GM18502 (cell line): ENCODE data around the gene MECP2.

Experiments used
- ATAC-seq: cut with Tn5 transposase; IDR thresholded peaks from one replicate; pipeline ENCODE4 v1.9.1; 2021; ENCODE audit warnings: mild to moderate bottlenecking; ENCODE audit not compliant: unreplicated experiment, poor library complexity

The MECP2 gene

GRCh38 chrX:154064637-154065435 lies 32.7 kb downstream of the MECP2 start:
- no peak for ATAC-seq

GRCh38 chrX:154063234-154063633 lies 34.3 kb downstream of the MECP2 start:
- ATAC-seq: no peak

GRCh38 chrX:154061801-154062200 lies 35.7 kb downstream of the MECP2 start:
- ATAC-seq: no peak

- ATAC-seq: no peak
These were observed 37.7 kb downstream of the MECP2 start for GRCh38 chrX:154059729-154060245.

- ATAC-seq: no peak
These were observed 38.3 kb downstream of the MECP2 start for GRCh38 chrX:154059231-154059630.

GRCh38 chrX:154058214-154058997 lies 39.1 kb downstream of the MECP2 start:
- no peak for ATAC-seq

- no peak for ATAC-seq
These were observed 39.7 kb downstream of the MECP2 start for GRCh38 chrX:154057791-154058190.

- ATAC-seq: no peak
These were observed 40.7 kb downstream of the MECP2 start for GRCh38 chrX:154056770-154057241.

GRCh38 chrX:154051201-154051810 lies 46.2 kb downstream of the MECP2 start:
- ATAC-seq: no peak

- ATAC-seq: no peak
These were observed 47.4 kb downstream of the MECP2 start for GRCh38 chrX:154050113-154050495.

- ATAC-seq: no peak
These were observed 48.1 kb downstream of the MECP2 start for GRCh38 chrX:154049209-154050112.

- no peak for ATAC-seq
These were observed 49.1 kb downstream of the MECP2 start for GRCh38 chrX:154048398-154048797.

- ATAC-seq: no peak
These were observed 50.4 kb downstream of the MECP2 start for GRCh38 chrX:154046940-154047610.

GRCh38 chrX:154046031-154046781 lies 51.3 kb downstream of the MECP2 start:
- no peak for ATAC-seq

- no peak for ATAC-seq
These were observed 53.4 kb downstream of the MECP2 start for GRCh38 chrX:154044091-154044490.

- no peak for ATAC-seq
These were observed 54.3 kb downstream of the MECP2 start for GRCh38 chrX:154043003-154043763.

GRCh38 chrX:154040863-154041262 lies 56.7 kb downstream of the MECP2 start:
- ATAC-seq: no peak

GRCh38 chrX:154040307-154040756 lies 57.2 kb downstream of the MECP2 start:
- no peak for ATAC-seq
